Right lobe of liver (tissue), 4 donors: Measurements from ENCODE around the gene GPR176.

Experiments used
- POLR2A ChIP-seq: fragments of 450-650 bp; IDR thresholded peaks from one replicate; pipeline ENCODE4 v1.6.1; 2017; ENCODE audit warnings: antibody characterized with exemption, mild to moderate bottlenecking
- TF ChIP-seq, protein P1 (sequence below), 4 donors: fragments of 200-600 bp in 3 of 4; fragments of 450-650 bp in 1 of 4; IDR thresholded peaks; one replicate each; pipeline versions ENCODE4 v1.5.1 to v1.8.0; 2016 to 2022; ENCODE audit warnings: antibody characterized with exemption in 4 of 4, mild to moderate bottlenecking in 2 of 4
- donor health status: DM: no; HTN: no; CAD: no.
- donor health status: DM: no; HTN: no; CAD: no.
- donor health status: DM: no; HTN: yes; CAD: no.

DNA sequence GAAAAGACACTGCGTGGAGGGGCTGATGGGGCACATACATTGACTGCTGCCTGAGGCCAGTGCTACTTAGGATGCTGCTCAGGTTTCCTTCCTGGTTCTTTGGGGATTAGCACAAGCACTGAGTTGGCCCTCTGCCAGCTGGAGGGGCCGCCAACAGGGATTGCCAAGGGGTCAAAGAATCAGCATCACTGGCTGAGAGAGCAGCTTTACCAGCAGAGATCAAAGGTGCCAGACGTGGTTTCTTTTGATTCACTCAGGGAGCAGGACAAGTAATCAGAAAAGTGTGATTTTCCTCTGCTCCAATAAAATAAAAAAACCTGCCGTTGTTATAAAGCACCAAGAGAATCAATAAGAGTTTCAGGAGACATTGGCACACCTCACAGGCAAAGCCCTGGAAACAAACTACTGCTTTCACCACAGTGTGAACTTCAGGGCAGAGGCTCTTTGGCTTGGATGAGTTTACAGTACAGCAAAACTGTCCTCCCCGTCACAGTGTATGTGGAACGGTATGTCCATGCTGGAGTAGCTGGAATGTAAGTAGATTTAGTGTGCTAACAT, 91.6 kb downstream of the GPR176 start:
- TF ChIP-seq, protein P1, sequence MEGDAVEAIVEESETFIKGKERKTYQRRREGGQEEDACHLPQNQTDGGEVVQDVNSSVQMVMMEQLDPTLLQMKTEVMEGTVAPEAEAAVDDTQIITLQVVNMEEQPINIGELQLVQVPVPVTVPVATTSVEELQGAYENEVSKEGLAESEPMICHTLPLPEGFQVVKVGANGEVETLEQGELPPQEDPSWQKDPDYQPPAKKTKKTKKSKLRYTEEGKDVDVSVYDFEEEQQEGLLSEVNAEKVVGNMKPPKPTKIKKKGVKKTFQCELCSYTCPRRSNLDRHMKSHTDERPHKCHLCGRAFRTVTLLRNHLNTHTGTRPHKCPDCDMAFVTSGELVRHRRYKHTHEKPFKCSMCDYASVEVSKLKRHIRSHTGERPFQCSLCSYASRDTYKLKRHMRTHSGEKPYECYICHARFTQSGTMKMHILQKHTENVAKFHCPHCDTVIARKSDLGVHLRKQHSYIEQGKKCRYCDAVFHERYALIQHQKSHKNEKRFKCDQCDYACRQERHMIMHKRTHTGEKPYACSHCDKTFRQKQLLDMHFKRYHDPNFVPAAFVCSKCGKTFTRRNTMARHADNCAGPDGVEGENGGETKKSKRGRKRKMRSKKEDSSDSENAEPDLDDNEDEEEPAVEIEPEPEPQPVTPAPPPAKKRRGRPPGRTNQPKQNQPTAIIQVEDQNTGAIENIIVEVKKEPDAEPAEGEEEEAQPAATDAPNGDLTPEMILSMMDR (IDR thresholded peaks at IDR 0.05), result no peak
- TF ChIP-seq POLR2A, result no peak
